Osteocyte (in vitro differentiated cells): Measurements from ENCODE around the gene ROR1. TPM values are rescaled to one million over a fixed set of nuclear protein-coding genes. Genes with fewer than 3 reads are reported as not detected.

ENCODE experiments used
- DNase-seq: peaks from one replicate; pipeline ENCODE4 v3.0.0; 2021; ENCODE audit warnings: mixed read lengths; ENCODE audit not compliant: unreplicated experiment; ENCODE audit errors: extremely low spot score
- H3K27ac Mint-ChIP-seq: one replicate; pipeline ENCODE4 v1.8.0; 2021; ENCODE audit warnings: mild to moderate bottlenecking, mixed read lengths; ENCODE audit not compliant: unreplicated experiment
- H3K27me3 Mint-ChIP-seq: one replicate; pipeline ENCODE4 v1.8.0; 2021; ENCODE audit warnings: mixed read lengths; ENCODE audit not compliant: unreplicated experiment
- H3K36me3 Mint-ChIP-seq: one replicate; pipeline ENCODE4 v1.8.0; 2021; ENCODE audit warnings: mixed read lengths; ENCODE audit not compliant: unreplicated experiment
- H3K4me1 Mint-ChIP-seq: one replicate; pipeline ENCODE4 v1.8.0; 2021; ENCODE audit warnings: mixed read lengths; ENCODE audit not compliant: unreplicated experiment
- H3K4me3 Mint-ChIP-seq: one replicate; pipeline ENCODE4 v1.8.0; 2021; ENCODE audit warnings: mild to moderate bottlenecking, moderate library complexity, mixed read lengths; ENCODE audit not compliant: unreplicated experiment
- H3K9me3 Mint-ChIP-seq: one replicate; pipeline ENCODE4 v1.8.0; 2021; ENCODE audit warnings: mixed read lengths; ENCODE audit not compliant: unreplicated experiment
- CTCF ChIP-seq: fragments of 200-600 bp; sonication (generic); IDR thresholded peaks from 2 replicates; pipeline ENCODE4 v1.5.0; 2021; ENCODE audit warnings: antibody characterized with exemption, mild to moderate bottlenecking, moderate library complexity
- total RNA-seq: library from RNA; stranded (reverse); gene quantifications from 2 replicates; pipeline ENCODE4 v1.2.1, GENCODE V29; 2021

Gene ROR1
- total RNA-seq, 1 donor from 2014 or later: 20.6 TPM

- H3K36me3 Mint-ChIP-seq: peaks cover 8% of the 10 kb centered on the region
- no peak for TF ChIP-seq CTCF
- no peaks in the 10 kb centered on the region for H3K27me3 Mint-ChIP-seq
- H3K27ac Mint-ChIP-seq: peak overlapping the region; percentile 70
- no peak overlapping the region for H3K4me3 Mint-ChIP-seq
- DNase-seq: no peak
- H3K4me1 Mint-ChIP-seq: peaks cover 28% of the 10 kb centered on the region
- H3K9me3 Mint-ChIP-seq: no peaks in the 10 kb centered on the region
These were observed 362.5 kb downstream of the ROR1 start for GRCh38 chr1:64136296-64136695.

- H3K36me3 Mint-ChIP-seq: peaks cover 12% of the 10 kb centered on the region
- H3K4me3 Mint-ChIP-seq: no peak overlapping the region
- peak; percentile 95 for TF ChIP-seq CTCF
- H3K4me1 Mint-ChIP-seq: peaks cover 28% of the 10 kb centered on the region
- peak overlapping the region; percentile 70 for H3K27ac Mint-ChIP-seq
- peak; percentile 92 for DNase-seq
- H3K9me3 Mint-ChIP-seq: no peaks in the 10 kb centered on the region
- H3K27me3 Mint-ChIP-seq: no peaks in the 10 kb centered on the region
These were observed 363.1 kb downstream of the ROR1 start for GRCh38 chr1:64136752-64137411.

GRCh38 chr1:64137412-64137803, 363.6 kb downstream of the ROR1 start:
- peaks cover 12% of the 10 kb centered on the region for H3K36me3 Mint-ChIP-seq
- peaks cover 28% of the 10 kb centered on the region for H3K4me1 Mint-ChIP-seq
- no peak for DNase-seq
- peak; percentile 14 for TF ChIP-seq CTCF
- H3K4me3 Mint-ChIP-seq: no peak overlapping the region
- H3K27me3 Mint-ChIP-seq: no peaks in the 10 kb centered on the region
- peak overlapping the region; percentile 2 for H3K27ac Mint-ChIP-seq
- H3K9me3 Mint-ChIP-seq: no peaks in the 10 kb centered on the region

GRCh38 chr1:64139877-64140276, 366.1 kb downstream of the ROR1 start:
- no peak for DNase-seq
- H3K4me1 Mint-ChIP-seq: peaks cover 15% of the 10 kb centered on the region
- no peaks in the 10 kb centered on the region for H3K27me3 Mint-ChIP-seq
- TF ChIP-seq CTCF: no peak
- H3K4me3 Mint-ChIP-seq: no peak overlapping the region
- no peaks in the 10 kb centered on the region for H3K9me3 Mint-ChIP-seq
- H3K27ac Mint-ChIP-seq: no peak overlapping the region
- H3K36me3 Mint-ChIP-seq: peaks cover 16% of the 10 kb centered on the region

GRCh38 chr1:64140596-64140995, 366.8 kb downstream of the ROR1 start:
- Mint-ChIP-seq H3K36me3 (peaks cover 16% of the 10 kb centered on the region), H3K27me3 (no peaks in the 10 kb centered on the region), H3K9me3 (no peaks in the 10 kb centered on the region), H3K4me3 (no peak overlapping the region), H3K27ac (no peak overlapping the region), H3K4me1 (peaks cover 15% of the 10 kb centered on the region)
- DNase-seq: no peak
- no peak for TF ChIP-seq CTCF
